Stimulated activated CD8-positive, alpha-beta memory T cell treated with anti-CD3 and anti-CD28 coated beads, Interleukin-7, amount 100 ng/mL, for 4 hours (primary cell): ENCODE measurements around the gene MBTPS1.

Source experiments
- DNase-seq, 2 donors: peaks; one replicate each; pipeline ENCODE4 v3.0.0-alpha.2; 2020; ENCODE audit warnings: low read depth in 2 of 2

The MBTPS1 gene

GRCh38 chr16:84053237-84053636 lies 63.5 kb downstream of the MBTPS1 start:
- no peak for DNase-seq

- no peak for DNase-seq
These were observed 64.6 kb downstream of the MBTPS1 start for GRCh38 chr16:84052071-84052622.

- DNase-seq: no peak
These were observed 66.4 kb downstream of the MBTPS1 start for GRCh38 chr16:84050316-84050715.

GRCh38 chr16:84049403-84050060 lies 67.2 kb downstream of the MBTPS1 start:
- no peak for DNase-seq

GRCh38 chr16:84048871-84049270 lies 67.9 kb downstream of the MBTPS1 start:
- DNase-seq: no peak

- DNase-seq: no peak
These were observed 68.5 kb downstream of the MBTPS1 start for GRCh38 chr16:84048270-84048669.

- no peak for DNase-seq
These were observed 69.1 kb downstream of the MBTPS1 start for GRCh38 chr16:84047626-84048025.

GRCh38 chr16:84047206-84047605 lies 69.5 kb downstream of the MBTPS1 start:
- DNase-seq: no peak

- no peak for DNase-seq
These were observed 70.8 kb downstream of the MBTPS1 start for GRCh38 chr16:84045818-84046470.

GRCh38 chr16:84045001-84045817 lies 71.5 kb downstream of the MBTPS1 start:
- no peak for DNase-seq

GRCh38 chr16:84044118-84044488 lies 72.6 kb downstream of the MBTPS1 start:
- no peak for DNase-seq

GRCh38 chr16:84043486-84044117 lies 73.1 kb downstream of the MBTPS1 start:
- DNase-seq: no peak

- DNase-seq: no peak
These were observed 73.8 kb downstream of the MBTPS1 start for GRCh38 chr16:84042879-84043485.

GRCh38 chr16:84042308-84042878 lies 74.3 kb downstream of the MBTPS1 start, which contains the start of gene SLC38A8:
Gene SLC38A8 (minus strand): TSS chr16:84042795. CDS start chr16:84042157, 638 bp downstream.
- DNase-seq: no peak

GRCh38 chr16:84041881-84042280 lies 74.9 kb downstream of the MBTPS1 start:
- no peak for DNase-seq

GRCh38 chr16:84040823-84041820 lies 75.6 kb downstream of the MBTPS1 start:
- DNase-seq: no peak

- no peak for DNase-seq
These were observed 76.4 kb downstream of the MBTPS1 start for GRCh38 chr16:84040226-84040822.

GRCh38 chr16:84039696-84040095 lies 77.0 kb downstream of the MBTPS1 start:
- no peak for DNase-seq

- no peak for DNase-seq
These were observed 78.3 kb downstream of the MBTPS1 start for GRCh38 chr16:84038469-84038868.
